Measurements from ENCODE around the gene C12orf76. TPM values are rescaled to one million over a fixed set of nuclear protein-coding genes. Genes with fewer than 3 reads are reported as not detected.
A peak's percentile ranks its signal among the peaks of the same experiment; 100 is the strongest.

C12orf76 gene
- total and polyA plus RNA-seq, 2 of the 13 experiments (the other 11 are each of a cell fraction or from before 2014, with no cell fraction given) = 15.8 to 38.4 TPM

DNA sequence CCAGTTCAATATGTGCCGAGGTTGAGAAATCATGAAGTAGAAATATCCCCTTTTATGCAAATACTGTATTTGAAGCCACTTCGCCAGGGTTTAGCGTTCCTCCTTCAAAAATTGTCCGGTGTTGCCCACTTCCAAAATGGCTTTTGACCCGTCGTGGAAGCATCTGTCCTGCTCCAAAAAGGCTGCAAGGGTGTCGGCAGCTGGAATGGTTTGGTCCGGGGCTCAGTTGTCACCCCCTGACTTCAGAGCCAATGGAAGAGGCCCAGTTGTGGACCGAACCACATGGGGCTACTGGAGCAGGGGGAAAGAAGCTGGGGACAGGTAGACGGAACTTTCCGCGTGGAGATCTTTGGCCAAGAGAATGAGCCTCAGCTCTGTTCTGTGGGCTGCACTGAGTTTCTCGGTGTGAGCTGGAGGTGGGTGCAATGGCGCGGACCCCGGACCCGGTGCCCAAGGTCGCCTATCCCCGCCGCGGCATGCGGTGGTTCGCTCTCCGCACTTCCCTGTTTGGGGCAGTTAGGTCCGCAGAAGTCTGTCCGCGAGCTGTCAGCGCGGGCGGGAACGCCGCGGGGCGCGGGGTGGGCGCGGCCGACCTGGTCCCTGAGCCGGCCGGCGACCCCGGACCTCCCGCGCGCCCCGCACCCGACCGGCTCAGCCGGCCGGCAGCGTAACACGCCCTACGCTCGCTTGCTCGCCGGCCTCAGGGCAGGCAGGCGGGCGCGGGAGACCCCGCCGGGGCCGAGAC is 49.2 kb downstream of the C12orf76 start, which contains the start of gene ANKRD13A (continued):
- no peak for TF ChIP-seq SIX4 (CRISPR knock-in tag; IDR thresholded peaks at IDR 0.05)
- TF ChIP-seq, protein P1, sequence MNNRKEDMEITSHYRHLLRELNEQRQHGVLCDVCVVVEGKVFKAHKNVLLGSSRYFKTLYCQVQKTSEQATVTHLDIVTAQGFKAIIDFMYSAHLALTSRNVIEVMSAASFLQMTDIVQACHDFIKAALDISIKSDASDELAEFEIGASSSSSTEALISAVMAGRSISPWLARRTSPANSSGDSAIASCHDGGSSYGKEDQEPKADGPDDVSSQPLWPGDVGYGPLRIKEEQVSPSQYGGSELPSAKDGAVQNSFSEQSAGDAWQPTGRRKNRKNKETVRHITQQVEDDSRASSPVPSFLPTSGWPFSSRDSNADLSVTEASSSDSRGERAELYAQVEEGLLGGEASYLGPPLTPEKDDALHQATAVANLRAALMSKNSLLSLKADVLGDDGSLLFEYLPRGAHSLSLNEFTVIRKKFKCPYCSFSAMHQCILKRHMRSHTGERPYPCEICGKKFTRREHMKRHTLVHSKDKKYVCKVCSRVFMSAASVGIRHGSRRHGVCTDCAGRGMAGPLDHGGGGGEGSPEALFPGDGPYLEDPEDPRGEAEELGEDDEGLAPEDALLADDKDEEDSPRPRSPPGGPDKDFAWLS (CRISPR knock-in tag; IDR thresholded peaks at IDR 0.05; ENCODE audit: borderline replicate concordance) = no peak
- TF ChIP-seq ADNP (CRISPR knock-in tag; IDR thresholded peaks at IDR 0.05) = no peak
- TF ChIP-seq, protein P2, sequence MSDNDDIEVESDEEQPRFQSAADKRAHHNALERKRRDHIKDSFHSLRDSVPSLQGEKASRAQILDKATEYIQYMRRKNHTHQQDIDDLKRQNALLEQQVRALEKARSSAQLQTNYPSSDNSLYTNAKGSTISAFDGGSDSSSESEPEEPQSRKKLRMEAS (IDR thresholded peaks at IDR 0.05) = peak; percentile 90
- TF ChIP-seq, protein P3, sequence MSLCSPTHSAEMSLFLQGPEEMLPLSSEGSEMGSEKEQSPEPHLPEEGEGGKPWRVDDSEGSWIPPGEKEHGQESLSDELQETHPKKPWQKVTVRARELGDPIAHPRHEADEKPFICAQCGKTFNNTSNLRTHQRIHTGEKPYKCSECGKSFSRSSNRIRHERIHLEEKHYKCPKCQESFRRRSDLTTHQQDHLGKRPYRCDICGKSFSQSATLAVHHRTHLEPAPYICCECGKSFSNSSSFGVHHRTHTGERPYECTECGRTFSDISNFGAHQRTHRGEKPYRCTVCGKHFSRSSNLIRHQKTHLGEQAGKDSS (CRISPR knock-in tag; IDR thresholded peaks at IDR 0.05; ENCODE audit: borderline replicate concordance, low read depth) = 0 out of 2 replicates have a peak, but pooled peaks have one; percentile 25
- TF ChIP-seq, protein P4, sequence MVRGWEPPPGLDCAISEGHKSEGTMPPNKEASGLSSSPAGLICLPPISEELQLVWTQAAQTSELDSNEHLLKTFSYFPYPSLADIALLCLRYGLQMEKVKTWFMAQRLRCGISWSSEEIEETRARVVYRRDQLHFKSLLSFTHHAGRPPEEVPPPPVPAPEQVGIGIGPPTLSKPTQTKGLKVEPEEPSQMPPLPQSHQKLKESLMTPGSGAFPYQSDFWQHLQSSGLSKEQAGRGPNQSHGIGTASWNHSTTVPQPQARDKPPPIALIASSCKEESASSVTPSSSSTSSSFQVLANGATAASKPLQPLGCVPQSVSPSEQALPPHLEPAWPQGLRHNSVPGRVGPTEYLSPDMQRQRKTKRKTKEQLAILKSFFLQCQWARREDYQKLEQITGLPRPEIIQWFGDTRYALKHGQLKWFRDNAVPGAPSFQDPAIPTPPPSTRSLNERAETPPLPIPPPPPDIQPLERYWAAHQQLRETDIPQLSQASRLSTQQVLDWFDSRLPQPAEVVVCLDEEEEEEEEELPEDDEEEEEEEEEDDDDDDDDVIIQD (CRISPR knock-in tag; IDR thresholded peaks at IDR 0.05; ENCODE audit: low read depth) = no peak
- peak; percentile 48; the same call in 1 of the 2 replicates for TF ChIP-seq TSC22D2 (CRISPR knock-in tag; IDR thresholded peaks at IDR 0.05; ENCODE audit: borderline replicate concordance)
- TF ChIP-seq MTF2 (CRISPR knock-in tag; IDR thresholded peaks at IDR 0.05; ENCODE audit: borderline replicate concordance) = peak; percentile 84; the same call in 1 of the 2 replicates
- TF ChIP-seq SP2 (CRISPR knock-in tag; IDR thresholded peaks at IDR 0.05) = no peak; the same call in 1 of the 2 replicates
- TF ChIP-seq, protein P5, sequence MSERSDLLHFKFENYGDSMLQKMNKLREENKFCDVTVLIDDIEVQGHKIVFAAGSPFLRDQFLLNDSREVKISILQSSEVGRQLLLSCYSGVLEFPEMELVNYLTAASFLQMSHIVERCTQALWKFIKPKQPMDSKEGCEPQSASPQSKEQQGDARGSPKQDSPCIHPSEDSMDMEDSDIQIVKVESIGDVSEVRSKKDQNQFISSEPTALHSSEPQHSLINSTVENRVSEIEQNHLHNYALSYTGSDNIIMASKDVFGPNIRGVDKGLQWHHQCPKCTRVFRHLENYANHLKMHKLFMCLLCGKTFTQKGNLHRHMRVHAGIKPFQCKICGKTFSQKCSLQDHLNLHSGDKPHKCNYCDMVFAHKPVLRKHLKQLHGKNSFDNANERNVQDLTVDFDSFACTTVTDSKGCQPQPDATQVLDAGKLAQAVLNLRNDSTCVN (CRISPR knock-in tag; IDR thresholded peaks at IDR 0.05; ENCODE audit: borderline replicate concordance) = 0 out of 2 replicates have a peak, but pooled peaks have one; percentile 29
- no peak for TF ChIP-seq RORA (CRISPR knock-in tag; IDR thresholded peaks at IDR 0.05)
- TF ChIP-seq, protein P6, sequence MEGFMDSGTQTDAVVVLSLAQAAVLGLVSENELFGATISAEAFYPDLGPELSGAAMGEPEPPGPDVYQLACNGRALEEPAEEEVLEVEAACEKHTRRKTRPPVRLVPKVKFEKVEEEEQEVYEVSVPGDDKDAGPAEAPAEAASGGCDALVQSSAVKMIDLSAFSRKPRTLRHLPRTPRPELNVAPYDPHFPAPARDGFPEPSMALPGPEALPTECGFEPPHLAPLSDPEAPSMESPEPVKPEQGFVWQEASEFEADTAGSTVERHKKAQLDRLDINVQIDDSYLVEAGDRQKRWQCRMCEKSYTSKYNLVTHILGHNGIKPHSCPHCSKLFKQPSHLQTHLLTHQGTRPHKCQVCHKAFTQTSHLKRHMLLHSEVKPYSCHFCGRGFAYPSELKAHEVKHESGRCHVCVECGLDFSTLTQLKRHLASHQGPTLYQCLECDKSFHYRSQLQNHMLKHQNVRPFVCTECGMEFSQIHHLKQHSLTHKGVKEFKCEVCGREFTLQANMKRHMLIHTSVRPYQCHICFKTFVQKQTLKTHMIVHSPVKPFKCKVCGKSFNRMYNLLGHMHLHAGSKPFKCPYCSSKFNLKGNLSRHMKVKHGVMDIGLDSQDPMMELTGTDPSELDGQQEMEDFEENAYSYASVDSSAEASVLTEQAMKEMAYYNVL (CRISPR knock-in tag; IDR thresholded peaks at IDR 0.05; ENCODE audit: borderline replicate concordance) = peak; percentile 61; the same call in 1 of the 2 replicates
- no peak for TF ChIP-seq FOSL1 (CRISPR knock-in tag; IDR thresholded peaks at IDR 0.05; ENCODE audit: borderline replicate concordance)
- TF ChIP-seq, protein P7, sequence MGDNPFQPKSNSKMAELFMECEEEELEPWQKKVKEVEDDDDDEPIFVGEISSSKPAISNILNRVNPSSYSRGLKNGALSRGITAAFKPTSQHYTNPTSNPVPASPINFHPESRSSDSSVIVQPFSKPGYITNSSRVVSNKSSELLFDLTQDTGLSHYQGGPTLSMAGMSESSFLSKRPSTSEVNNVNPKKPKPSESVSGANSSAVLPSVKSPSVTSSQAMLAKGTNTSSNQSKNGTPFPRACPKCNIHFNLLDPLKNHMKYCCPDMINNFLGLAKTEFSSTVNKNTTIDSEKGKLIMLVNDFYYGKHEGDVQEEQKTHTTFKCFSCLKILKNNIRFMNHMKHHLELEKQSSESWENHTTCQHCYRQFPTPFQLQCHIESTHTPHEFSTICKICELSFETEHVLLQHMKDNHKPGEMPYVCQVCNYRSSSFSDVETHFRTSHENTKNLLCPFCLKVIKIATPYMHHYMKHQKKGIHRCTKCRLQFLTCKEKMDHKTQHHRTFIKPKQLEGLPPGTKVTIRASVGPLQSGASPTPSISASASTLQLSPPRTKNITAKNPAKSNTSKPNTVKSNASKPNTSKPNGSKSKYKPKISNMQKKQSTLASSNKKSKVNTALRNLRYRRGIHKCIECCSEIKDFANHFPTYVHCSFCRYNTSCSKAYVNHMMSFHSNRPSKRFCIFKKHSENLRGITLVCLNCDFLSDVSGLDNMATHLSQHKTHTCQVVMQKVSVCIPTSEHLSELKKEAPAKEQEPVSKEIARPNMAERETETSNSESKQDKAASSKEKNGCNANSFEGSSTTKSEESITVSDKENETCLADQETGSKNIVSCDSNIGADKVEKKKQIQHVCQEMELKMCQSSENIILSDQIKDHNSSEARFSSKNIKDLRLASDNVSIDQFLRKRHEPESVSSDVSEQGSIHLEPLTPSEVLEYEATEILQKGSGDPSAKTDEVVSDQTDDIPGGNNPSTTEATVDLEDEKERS (CRISPR knock-in tag; IDR thresholded peaks at IDR 0.05) = 0 out of 2 replicates have a peak, but pooled peaks have one; percentile 52

Data from HepG2 (cell line).